HepG2 (cell line): ENCODE data around the gene ACSL3. TPM values are rescaled to one million over a fixed set of nuclear protein-coding genes. Genes with fewer than 3 reads are reported as not detected.

ENCODE experiments used
- ARHGAP35 ChIP-seq: sonication (generic); formaldehyde crosslinking; IDR thresholded peaks from 2 replicates; pipeline ENCODE4 v1.9.0; 2022; ENCODE audit warnings: mild to moderate bottlenecking, inconsistent platforms, moderate library complexity, missing genetic modification reagents, borderline replicate concordance
- ATF5 ChIP-seq: sonication (generic); formaldehyde crosslinking; IDR thresholded peaks from 2 replicates; pipeline ENCODE4 v1.4.0; 2020; ENCODE audit warnings: mild to moderate bottlenecking, low read depth, missing genetic modification reagents
- EED ChIP-seq: sonication (generic); formaldehyde crosslinking; IDR thresholded peaks from 2 replicates; pipeline ENCODE4 v1.5.0; 2020; ENCODE audit warnings: mild to moderate bottlenecking, missing genetic modification reagents
- FOXA3 ChIP-seq: IDR thresholded peaks from 2 replicates; pipeline ENCODE4 v1.6.1; 2016; ENCODE audit warnings: missing genetic modification reagents, missing compliant biosample characterization
- FOXJ3 ChIP-seq: sonication (generic); formaldehyde crosslinking; IDR thresholded peaks from 2 replicates; pipeline ENCODE4 v1.4.0; 2020; ENCODE audit warnings: missing genetic modification reagents, mild to moderate bottlenecking, borderline replicate concordance
- HMG20B ChIP-seq: conservative IDR thresholded peaks from 2 replicates; pipeline ENCODE4 v1.6.1; 2016; ENCODE audit warnings: missing genetic modification reagents, missing compliant biosample characterization
- MAZ ChIP-seq, 2 experiments: sonication (generic) in 1 of 2; formaldehyde crosslinking in 1 of 2; IDR thresholded peaks; 2 replicates each; pipeline versions ENCODE4 v1.5.0 to v1.6.1; 2012 to 2020; ENCODE audit warnings: low read depth in 2 of 2, mild to moderate bottlenecking in 2 of 2, borderline replicate concordance in 1 of 2, improper control_type of control experiment in 1 of 2, low read length in 1 of 2, missing genetic modification reagents in 1 of 2, moderate library complexity in 1 of 2
- MBNL3 ChIP-seq: fragments of 250-450 bp; sonication (Bioruptor Pico); conservative IDR thresholded peaks from 2 replicates; pipeline ENCODE4 v1.8.0; 2022; ENCODE audit warnings: mild to moderate bottlenecking, inconsistent platforms
- MIXL1 ChIP-seq: IDR thresholded peaks from 2 replicates; pipeline ENCODE4 v1.6.1; 2016
- MXD4 ChIP-seq: IDR thresholded peaks from 2 replicates; pipeline ENCODE4 v1.6.1; 2016; ENCODE audit warnings: mild to moderate bottlenecking, missing biosample characterization, missing genetic modification reagents
- PITX1 ChIP-seq: sonication (generic); formaldehyde crosslinking; IDR thresholded peaks from 2 replicates; pipeline ENCODE4 v1.5.1; 2020; ENCODE audit warnings: mild to moderate bottlenecking, missing genetic modification reagents
- SAP130 ChIP-seq: IDR thresholded peaks from 2 replicates; pipeline ENCODE4 v1.6.1; 2016; ENCODE audit warnings: low read depth
- SRY ChIP-seq: sonication (generic); formaldehyde crosslinking; IDR thresholded peaks from 2 replicates; pipeline ENCODE4 v1.8.0; 2022; ENCODE audit warnings: mild to moderate bottlenecking, missing genetic modification reagents
- USF2 ChIP-seq, 2 experiments: sonication (generic) in 1 of 2; formaldehyde crosslinking in 1 of 2; IDR thresholded peaks; 2 replicates each; pipeline versions ENCODE4 v1.5.1 to v1.6.1; 2011 to 2020; ENCODE audit warnings: borderline replicate concordance in 1 of 2, low read depth in 1 of 2, low read length in 1 of 2, mild to moderate bottlenecking in 1 of 2, missing genetic modification reagents in 1 of 2, moderate library complexity in 1 of 2
- ZBTB7B ChIP-seq: sonication (generic); formaldehyde crosslinking; IDR thresholded peaks from 2 replicates; pipeline ENCODE4 v1.4.0; 2020; ENCODE audit warnings: missing genetic modification reagents
- ZNF414 ChIP-seq: sonication (generic); formaldehyde crosslinking; IDR thresholded peaks from 2 replicates; pipeline ENCODE4 v1.5.0; 2020; ENCODE audit warnings: missing genetic modification reagents
- ZNF546 ChIP-seq: sonication (generic); formaldehyde crosslinking; conservative IDR thresholded peaks from 2 replicates; pipeline ENCODE4 v1.8.1; 2023; ENCODE audit warnings: mild to moderate bottlenecking, missing genetic modification reagents
- ZNF574 ChIP-seq: sonication (generic); formaldehyde crosslinking; IDR thresholded peaks from 2 replicates; pipeline ENCODE4 v1.4.0; 2020; ENCODE audit warnings: missing genetic modification reagents
- ZNF576 ChIP-seq: sonication (generic); formaldehyde crosslinking; IDR thresholded peaks from 2 replicates; pipeline ENCODE4 v1.4.0; 2020; ENCODE audit warnings: mild to moderate bottlenecking, missing genetic modification reagents
- ZNF652 ChIP-seq: IDR thresholded peaks from 2 replicates; pipeline ENCODE4 v1.6.1; 2016; ENCODE audit warnings: low read depth, borderline replicate concordance
- ZNF703 ChIP-seq: sonication (generic); formaldehyde crosslinking; IDR thresholded peaks from 2 replicates; pipeline ENCODE4 v1.5.1; 2020; ENCODE audit warnings: missing genetic modification reagents, mild to moderate bottlenecking, moderate library complexity, borderline replicate concordance
- ZNF713 ChIP-seq: sonication (generic); formaldehyde crosslinking; IDR thresholded peaks from 2 replicates; pipeline ENCODE4 v1.4.0; 2020; ENCODE audit warnings: mild to moderate bottlenecking, missing genetic modification reagents
- ZNF850 ChIP-seq: sonication (generic); formaldehyde crosslinking; conservative IDR thresholded peaks from 2 replicates; pipeline ENCODE4 v1.9.0; 2021; ENCODE audit warnings: mild to moderate bottlenecking, missing genetic modification reagents
- polyA plus RNA-seq, 8 experiments: library from polyadenylated mRNA; depleted of rRNA in 3 of 8; stranded (reverse) in 7 of 8; unstranded in 1 of 8; fragments of >200 nt; fragmentation: Illumina TruSeq in 4 of 8; extraction: Trizol in 4 of 8; gene quantifications; 2 replicates each; pipeline versions ENCODE4 v1.2.1 to v1.2.3, GENCODE V29; 2011 to 2016; ENCODE audit warnings: low read depth in 4 of 8, missing spikeins in 1 of 8, mixed read lengths in 1 of 8; ENCODE audit not compliant: insufficient read depth in 1 of 8
- total RNA-seq, 5 experiments: library from RNA; depleted of rRNA; stranded (reverse); fragments of >200 nt; fragmentation: Illumina TruSeq; extraction: Trizol; gene quantifications; 2 replicates each; pipeline ENCODE4 v1.2.3, GENCODE V29; 2016; ENCODE audit warnings: low read depth in 1 of 5

The ACSL3 gene
- total and polyA plus RNA-seq, 2 of the 13 experiments (the other 11 are each of a cell fraction or from before 2014, with no cell fraction given) = 305 to 365 TPM

GRCh38 chr2:222878301-222878876, 17.6 kb downstream of the ACSL3 start (continued):
- TF ChIP-seq ZNF574 (CRISPR knock-in tag) = no peak
- no peak for TF ChIP-seq HMG20B (CRISPR knock-in tag)
- TF ChIP-seq MBNL3 (CRISPR knock-in tag) = no peak
- no peak for TF ChIP-seq ZNF652
- no peak for TF ChIP-seq MAZ (IDR thresholded peaks at IDR 0.05; ENCODE audit: borderline replicate concordance, low read depth, low read length)
- no peak for TF ChIP-seq MAZ (CRISPR knock-in tag; IDR thresholded peaks at IDR 0.05; ENCODE audit: low read depth)
- peak; percentile 17 for TF ChIP-seq SAP130
- no peak for TF ChIP-seq ZNF414
- no peak for TF ChIP-seq ZNF546 (CRISPR knock-in tag)
- TF ChIP-seq EED (CRISPR knock-in tag) = no peak
- TF ChIP-seq MIXL1 (CRISPR knock-in tag) = no peak
- no peak for TF ChIP-seq ZNF850 (CRISPR knock-in tag)
- peak; percentile 94 for TF ChIP-seq FOXA3 (CRISPR knock-in tag)
- TF ChIP-seq ZNF713 (CRISPR knock-in tag) = no peak
- TF ChIP-seq ATF5 (CRISPR knock-in tag) = no peak
- peak; percentile 51 for TF ChIP-seq PITX1 (CRISPR knock-in tag)
- TF ChIP-seq ZNF703 (CRISPR knock-in tag) = no peak
- TF ChIP-seq USF2 (IDR thresholded peaks at IDR 0.05; ENCODE audit: low read depth, low read length) = no peak
- no peak for TF ChIP-seq USF2 (CRISPR knock-in tag; IDR thresholded peaks at IDR 0.05; ENCODE audit: borderline replicate concordance)
- no peak for TF ChIP-seq ZBTB7B (CRISPR knock-in tag)
- 0 out of 2 replicates have a peak, but pooled peaks have one; percentile 34 for TF ChIP-seq MXD4 (CRISPR knock-in tag)
- peak; percentile 50; the same call in 1 of the 2 replicates for TF ChIP-seq FOXJ3
- no peak for TF ChIP-seq SRY (CRISPR knock-in tag)
- TF ChIP-seq ARHGAP35 (CRISPR knock-in tag) = no peak
- TF ChIP-seq ZNF576 (CRISPR knock-in tag) = no peak
